ENCODE measurements around the gene SULT2B1.

GRCh38 chr19:48556163-48556562, 4.2 kb downstream of the SULT2B1 start:
- TF ChIP-seq, protein P1, sequence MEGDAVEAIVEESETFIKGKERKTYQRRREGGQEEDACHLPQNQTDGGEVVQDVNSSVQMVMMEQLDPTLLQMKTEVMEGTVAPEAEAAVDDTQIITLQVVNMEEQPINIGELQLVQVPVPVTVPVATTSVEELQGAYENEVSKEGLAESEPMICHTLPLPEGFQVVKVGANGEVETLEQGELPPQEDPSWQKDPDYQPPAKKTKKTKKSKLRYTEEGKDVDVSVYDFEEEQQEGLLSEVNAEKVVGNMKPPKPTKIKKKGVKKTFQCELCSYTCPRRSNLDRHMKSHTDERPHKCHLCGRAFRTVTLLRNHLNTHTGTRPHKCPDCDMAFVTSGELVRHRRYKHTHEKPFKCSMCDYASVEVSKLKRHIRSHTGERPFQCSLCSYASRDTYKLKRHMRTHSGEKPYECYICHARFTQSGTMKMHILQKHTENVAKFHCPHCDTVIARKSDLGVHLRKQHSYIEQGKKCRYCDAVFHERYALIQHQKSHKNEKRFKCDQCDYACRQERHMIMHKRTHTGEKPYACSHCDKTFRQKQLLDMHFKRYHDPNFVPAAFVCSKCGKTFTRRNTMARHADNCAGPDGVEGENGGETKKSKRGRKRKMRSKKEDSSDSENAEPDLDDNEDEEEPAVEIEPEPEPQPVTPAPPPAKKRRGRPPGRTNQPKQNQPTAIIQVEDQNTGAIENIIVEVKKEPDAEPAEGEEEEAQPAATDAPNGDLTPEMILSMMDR (conservative IDR thresholded peaks at IDR 0.05; ENCODE audit: low read length) = no peak
- no peak for TF ChIP-seq EZH2phosphoT487 (IDR thresholded peaks at IDR 0.05; ENCODE audit: borderline replicate concordance, low read depth, low read length)
